Type B pancreatic cell (in vitro differentiated cells): ENCODE measurements around the gene ALG5. TPM values are rescaled to one million over a fixed set of nuclear protein-coding genes. Genes with fewer than 3 reads are reported as not detected.

ENCODE experiments used
- DNase-seq: peaks from one replicate; pipeline ENCODE4 v3.0.0; 2021; ENCODE audit warnings: mixed read lengths; ENCODE audit not compliant: unreplicated experiment; ENCODE audit errors: extremely low spot score
- H3K27ac Mint-ChIP-seq: 2 replicates; pipeline ENCODE4 v1.8.0; 2021; ENCODE audit warnings: mild to moderate bottlenecking, mixed read lengths
- H3K27me3 Mint-ChIP-seq: 2 replicates; pipeline ENCODE4 v1.8.0; 2021; ENCODE audit warnings: mixed read lengths
- H3K36me3 Mint-ChIP-seq: 2 replicates; pipeline ENCODE4 v1.8.0; 2021; ENCODE audit warnings: mixed read lengths
- H3K4me1 Mint-ChIP-seq: one replicate; pipeline ENCODE4 v1.8.0; 2021; ENCODE audit warnings: mixed read lengths; ENCODE audit not compliant: unreplicated experiment
- H3K4me3 Mint-ChIP-seq: 2 replicates; pipeline ENCODE4 v1.8.0; 2021; ENCODE audit warnings: mild to moderate bottlenecking, mixed read lengths
- H3K9me3 Mint-ChIP-seq: 2 replicates; pipeline ENCODE4 v1.8.0; 2021; ENCODE audit warnings: mixed read lengths
- total RNA-seq: library from RNA; stranded (reverse); gene quantifications from 2 replicates; pipeline ENCODE4 v1.2.1, GENCODE V29; 2021; ENCODE audit warnings: low replicate concordance
- TF ChIP-seq, protein P1 (sequence below): fragments of 200-600 bp; sonication (generic); conservative IDR thresholded peaks from 2 replicates; pipeline ENCODE4 v1.5.0; 2021; ENCODE audit warnings: antibody characterized with exemption, mild to moderate bottlenecking

The ALG5 gene
- total RNA-seq, 1 donor from 2014 or later: 36.2 TPM

DNA sequence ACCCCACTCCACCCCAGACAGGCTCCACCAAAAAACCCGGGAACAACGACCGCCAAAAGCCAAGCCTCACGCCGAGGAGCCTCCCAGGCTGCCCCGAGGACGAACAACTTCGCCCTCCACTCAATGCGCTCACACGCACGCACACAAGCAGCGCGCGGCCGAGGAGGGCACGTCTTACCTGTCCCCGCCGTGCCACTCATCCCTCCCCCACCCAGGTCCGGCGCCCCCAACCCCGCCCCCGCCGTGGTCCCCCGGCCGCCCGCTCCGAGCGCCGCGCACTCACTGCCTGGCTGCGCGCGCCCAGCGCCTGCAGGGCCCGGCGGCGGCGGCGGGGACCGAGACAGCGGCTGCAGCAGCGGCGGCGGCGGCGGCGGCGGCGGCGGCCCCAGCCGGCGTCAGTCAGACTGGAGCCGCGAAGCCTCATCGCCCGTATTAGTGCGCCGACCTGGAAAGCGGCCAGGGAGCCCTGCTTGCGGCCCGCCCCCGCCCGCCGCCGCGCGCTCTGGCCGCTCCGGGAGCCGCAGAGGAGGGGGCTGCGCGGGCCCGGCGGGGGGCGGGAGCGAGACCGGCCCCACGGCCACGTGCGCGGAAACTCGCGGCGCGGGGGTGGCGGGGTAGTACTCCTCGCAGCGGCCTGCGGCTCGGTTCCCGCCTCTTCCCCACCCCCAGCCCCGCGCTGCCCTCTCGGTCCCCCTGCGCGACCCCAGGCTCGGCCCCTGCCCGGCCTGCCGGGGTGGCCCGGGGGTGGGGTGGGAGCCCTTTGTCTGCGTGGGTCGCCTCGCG is 79.1 kb downstream of the ALG5 start, which contains the start of gene SMAD9:
TSS of gene SMAD9 (minus strand) at position 406 of the 783 bp plus-strand sequence. CDS start 40,549 bp downstream, outside the sequence.
- peaks cover 21% of the 10 kb centered on the region for H3K27me3 Mint-ChIP-seq
- H3K9me3 Mint-ChIP-seq: no peaks in the 10 kb centered on the region
- DNase-seq: peak; percentile 79
- no peaks in the 10 kb centered on the region for H3K36me3 Mint-ChIP-seq
- H3K4me3 Mint-ChIP-seq: peak within 1 kb of the TSS; percentile 94
- H3K27ac Mint-ChIP-seq: peak within 1 kb of the TSS; percentile 86
- TF ChIP-seq, protein P1, sequence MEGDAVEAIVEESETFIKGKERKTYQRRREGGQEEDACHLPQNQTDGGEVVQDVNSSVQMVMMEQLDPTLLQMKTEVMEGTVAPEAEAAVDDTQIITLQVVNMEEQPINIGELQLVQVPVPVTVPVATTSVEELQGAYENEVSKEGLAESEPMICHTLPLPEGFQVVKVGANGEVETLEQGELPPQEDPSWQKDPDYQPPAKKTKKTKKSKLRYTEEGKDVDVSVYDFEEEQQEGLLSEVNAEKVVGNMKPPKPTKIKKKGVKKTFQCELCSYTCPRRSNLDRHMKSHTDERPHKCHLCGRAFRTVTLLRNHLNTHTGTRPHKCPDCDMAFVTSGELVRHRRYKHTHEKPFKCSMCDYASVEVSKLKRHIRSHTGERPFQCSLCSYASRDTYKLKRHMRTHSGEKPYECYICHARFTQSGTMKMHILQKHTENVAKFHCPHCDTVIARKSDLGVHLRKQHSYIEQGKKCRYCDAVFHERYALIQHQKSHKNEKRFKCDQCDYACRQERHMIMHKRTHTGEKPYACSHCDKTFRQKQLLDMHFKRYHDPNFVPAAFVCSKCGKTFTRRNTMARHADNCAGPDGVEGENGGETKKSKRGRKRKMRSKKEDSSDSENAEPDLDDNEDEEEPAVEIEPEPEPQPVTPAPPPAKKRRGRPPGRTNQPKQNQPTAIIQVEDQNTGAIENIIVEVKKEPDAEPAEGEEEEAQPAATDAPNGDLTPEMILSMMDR: no peak
- H3K4me1 Mint-ChIP-seq: peaks cover 27% of the 10 kb centered on the region

- TF ChIP-seq, protein P1: no peak
- Mint-ChIP-seq H3K36me3 (no peaks in the 10 kb centered on the region), H3K27me3 (peaks cover 21% of the 10 kb centered on the region), H3K9me3 (no peaks in the 10 kb centered on the region), H3K4me3 (peak overlapping the region; percentile 94), H3K4me1 (peaks cover 31% of the 10 kb centered on the region), H3K27ac (peak overlapping the region; percentile 79)
- DNase-seq: no peak
Observed at GRCh38 chr13:36919171-36919832, 79.8 kb downstream of the ALG5 start.

DNA sequence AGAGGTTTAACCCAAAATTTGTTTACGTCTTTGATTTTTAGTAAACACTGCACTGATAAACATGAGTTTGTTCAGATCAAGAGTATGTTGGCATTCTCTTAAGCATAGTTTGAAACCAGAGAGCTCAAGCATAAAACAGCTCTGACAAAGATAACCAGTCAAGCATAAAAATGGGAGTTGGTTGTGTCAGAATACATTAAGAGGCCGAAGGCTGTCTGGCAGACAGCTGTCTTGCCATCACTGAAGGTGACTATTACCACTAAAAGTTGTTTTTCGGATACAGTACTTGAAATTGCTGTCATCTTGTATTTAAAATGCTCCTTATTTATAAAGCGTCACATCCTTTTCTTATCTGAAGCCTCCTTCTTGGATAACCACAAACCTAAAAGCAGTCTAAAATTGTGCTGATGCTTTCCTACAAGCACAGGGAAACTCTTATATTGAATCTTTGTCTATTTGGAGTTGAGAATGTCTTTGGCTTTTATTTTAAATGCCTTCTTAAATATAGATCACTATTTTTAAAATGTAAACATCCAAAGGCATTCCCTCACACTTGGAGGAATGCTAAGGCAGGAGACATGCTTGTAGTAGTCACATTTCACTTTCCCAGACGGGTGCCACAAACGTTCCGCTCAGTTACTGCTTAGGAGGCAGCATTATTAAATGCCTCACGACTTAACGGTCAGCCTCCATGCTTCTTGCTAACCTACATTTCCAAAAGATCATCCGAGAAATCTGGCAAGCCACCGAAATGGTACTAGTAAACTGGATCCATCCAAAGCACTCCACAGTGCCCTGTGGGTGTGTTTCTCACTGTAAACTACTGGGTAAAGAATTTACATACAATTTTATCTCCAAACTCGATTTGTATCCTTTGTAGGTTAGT is 80.7 kb downstream of the ALG5 start:
- Mint-ChIP-seq H3K4me1 (peaks cover 36% of the 10 kb centered on the region), H3K27ac (peak overlapping the region; percentile 79), H3K36me3 (no peaks in the 10 kb centered on the region), H3K9me3 (no peaks in the 10 kb centered on the region), H3K27me3 (peaks cover 18% of the 10 kb centered on the region), H3K4me3 (peak overlapping the region; percentile 94)
- DNase-seq: no peak
- TF ChIP-seq, protein P1: no peak

DNA sequence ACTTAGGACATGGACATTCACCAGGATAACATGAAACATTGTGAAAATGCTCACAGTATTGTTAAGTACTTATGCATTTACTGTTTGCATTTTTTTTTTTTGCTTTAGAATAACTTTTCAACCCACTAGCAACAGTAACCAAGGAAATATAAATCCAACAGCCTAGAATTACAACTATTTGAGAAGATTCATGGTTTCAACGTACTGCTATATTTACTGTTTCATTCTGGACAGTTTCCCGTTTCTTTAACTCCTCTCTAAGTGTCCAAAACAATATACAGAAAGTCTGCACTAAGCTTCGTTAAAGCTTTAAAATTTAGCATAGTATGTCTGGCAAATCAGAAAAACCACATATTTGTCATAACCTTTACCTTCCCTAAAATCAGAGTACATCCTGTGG is 81.8 kb downstream of the ALG5 start:
- no peaks in the 10 kb centered on the region for H3K9me3 Mint-ChIP-seq
- TF ChIP-seq, protein P1: no peak
- H3K27ac Mint-ChIP-seq: no peak overlapping the region
- H3K4me1 Mint-ChIP-seq: peaks cover 36% of the 10 kb centered on the region
- no peak for DNase-seq
- no peaks in the 10 kb centered on the region for H3K36me3 Mint-ChIP-seq
- H3K4me3 Mint-ChIP-seq: peak overlapping the region; percentile 74
- peaks cover 18% of the 10 kb centered on the region for H3K27me3 Mint-ChIP-seq

DNA sequence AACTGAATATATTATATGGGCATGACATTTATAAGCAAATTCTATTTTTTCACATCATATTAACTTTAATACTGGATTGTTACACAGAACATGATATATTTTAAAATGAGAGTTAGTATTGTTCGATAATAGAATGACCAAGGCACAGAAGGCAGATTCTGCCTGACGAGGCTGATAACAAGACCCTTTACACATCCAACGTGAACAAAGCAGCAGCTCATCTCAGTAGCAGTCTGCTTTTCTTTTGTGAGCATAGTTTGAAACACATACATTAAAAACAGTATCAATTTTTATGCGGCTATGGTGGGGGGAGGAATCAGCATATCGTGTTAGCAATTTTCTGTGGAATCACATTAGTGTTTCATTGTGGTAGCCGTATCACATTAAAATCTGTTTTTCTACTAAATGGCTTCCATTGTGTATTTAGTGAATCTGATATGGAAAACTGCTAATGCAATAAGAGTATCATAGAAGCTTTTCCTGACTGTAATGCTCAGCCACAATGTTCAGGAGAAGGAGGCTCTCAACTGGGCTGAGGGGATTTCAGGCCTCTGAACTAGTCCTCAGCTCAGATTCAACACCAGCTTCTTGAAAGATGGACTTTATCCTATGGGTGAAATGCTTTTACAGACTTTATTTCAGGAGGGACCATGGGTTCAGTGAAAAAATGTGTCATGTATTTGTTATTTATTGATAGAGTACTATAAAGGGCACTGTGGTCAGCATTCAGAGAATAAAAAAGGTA is 83.1 kb downstream of the ALG5 start:
- Mint-ChIP-seq H3K27ac (no peak overlapping the region), H3K4me3 (peak overlapping the region; percentile 19), H3K9me3 (no peaks in the 10 kb centered on the region), H3K4me1 (peaks cover 36% of the 10 kb centered on the region), H3K27me3 (peaks cover 18% of the 10 kb centered on the region), H3K36me3 (no peaks in the 10 kb centered on the region)
- TF ChIP-seq, protein P1: no peak
- DNase-seq: no peak
